Measurements from ENCODE around the gene COL27A1. TPM values are rescaled to one million over a fixed set of nuclear protein-coding genes. Genes with fewer than 3 reads are reported as not detected.

COL27A1 gene
- total RNA-seq, 3 donors from 2014 or later, result 3.1 to 13.6 (median 4.0) TPM

GRCh38 chr9:114151426-114151956, 3.8 kb upstream of the COL27A1 start:
- intact Hi-C loops (cut with DNase I, micrococcal nuclease), result loop anchor here (5.0 kb wide), 2 partner anchors 121 to 136 kb away; no protein-coding TSS in a partner anchor
- H3K4me1 ChIP-seq (ENCODE audit: low read depth), result peaks cover 14% of the 10 kb centered on the region
- no peak for ATAC-seq
- no peak for TF ChIP-seq CTCF (IDR thresholded peaks at IDR 0.05)
- no peak for DNase-seq
- H3K9me3 ChIP-seq, result no peaks in the 10 kb centered on the region
- H3K4me3 ChIP-seq, result no peak overlapping the region
- H3K36me3 ChIP-seq (ENCODE audit: low read depth), result no peaks in the 10 kb centered on the region

GRCh38 chr9:114153761-114154599, 1.4 kb upstream of the COL27A1 start:
- H3K4me3 ChIP-seq, result no peak overlapping the region
- TF ChIP-seq CTCF (IDR thresholded peaks at IDR 0.05), result no peak
- H3K4me1 ChIP-seq (ENCODE audit: low read depth), result peaks cover 14% of the 10 kb centered on the region
- H3K9me3 ChIP-seq, result no peaks in the 10 kb centered on the region
- DNase-seq, result no peak
- intact Hi-C loops (cut with DNase I, micrococcal nuclease), result loop anchor here (5.0 kb wide), 2 partner anchors 118 to 133 kb away; no protein-coding TSS in a partner anchor
- ATAC-seq, result no peak
- no peaks in the 10 kb centered on the region for H3K36me3 ChIP-seq (ENCODE audit: low read depth)

GRCh38 chr9:114154600-114155102, 686 bp upstream of the COL27A1 start:
- Histone ChIP-seq H3K4me3 (no peak overlapping the region), H3K36me3 (ENCODE audit: low read depth) (no peaks in the 10 kb centered on the region), H3K4me1 (ENCODE audit: low read depth) (peaks cover 14% of the 10 kb centered on the region), H3K9me3 (no peaks in the 10 kb centered on the region)
- intact Hi-C loops (cut with DNase I, micrococcal nuclease), result loop anchor here (5.0 kb wide), 3 partner anchors 118 to 138 kb away; no protein-coding TSS in a partner anchor
- DNase-seq (no peak), ATAC-seq (no peak)
- no peak for TF ChIP-seq CTCF (IDR thresholded peaks at IDR 0.05)

- Histone ChIP-seq H3K36me3 (ENCODE audit: low read depth) (no peaks in the 10 kb centered on the region), H3K9me3 (no peaks in the 10 kb centered on the region), H3K4me1 (ENCODE audit: low read depth) (peaks cover 14% of the 10 kb centered on the region), H3K4me3 (no peak overlapping the region)
- DNase-seq, result peak in 1 of 3 donors; percentile 27
- intact Hi-C loops (cut with DNase I, micrococcal nuclease), result loop anchor here in 1 of 2 donors (5.0 kb wide), 1 partner anchor 136 kb away; no protein-coding TSS in a partner anchor
- TF ChIP-seq CTCF (IDR thresholded peaks at IDR 0.05), result no peak
- peak; percentile 4 for ATAC-seq
Measured at GRCh38 chr9:114155995-114156656, 789 bp downstream of the COL27A1 start.

GRCh38 chr9:114156657-114157421, 1.5 kb downstream of the COL27A1 start:
- Histone ChIP-seq H3K4me1 (ENCODE audit: low read depth) (peaks cover 14% of the 10 kb centered on the region), H3K36me3 (ENCODE audit: low read depth) (no peaks in the 10 kb centered on the region), H3K4me3 (no peak overlapping the region), H3K9me3 (no peaks in the 10 kb centered on the region)
- no peak for TF ChIP-seq CTCF (IDR thresholded peaks at IDR 0.05)
- intact Hi-C loops (cut with DNase I, micrococcal nuclease), result loop anchor here in 1 of 2 donors (5.0 kb wide), 1 partner anchor 135 kb away; no protein-coding TSS in a partner anchor
- DNase-seq (peak in 2 of 3 donors; percentile 30 to 47), ATAC-seq (peak; percentile 52)
